ENCODE results near the gene MAF. TPM values are rescaled to one million over a fixed set of nuclear protein-coding genes. Genes with fewer than 3 reads are reported as not detected.

MAF gene
- total and polyA plus RNA-seq, 2 experiments from 2014 or later: 3.7 to 21.5 TPM

DNA sequence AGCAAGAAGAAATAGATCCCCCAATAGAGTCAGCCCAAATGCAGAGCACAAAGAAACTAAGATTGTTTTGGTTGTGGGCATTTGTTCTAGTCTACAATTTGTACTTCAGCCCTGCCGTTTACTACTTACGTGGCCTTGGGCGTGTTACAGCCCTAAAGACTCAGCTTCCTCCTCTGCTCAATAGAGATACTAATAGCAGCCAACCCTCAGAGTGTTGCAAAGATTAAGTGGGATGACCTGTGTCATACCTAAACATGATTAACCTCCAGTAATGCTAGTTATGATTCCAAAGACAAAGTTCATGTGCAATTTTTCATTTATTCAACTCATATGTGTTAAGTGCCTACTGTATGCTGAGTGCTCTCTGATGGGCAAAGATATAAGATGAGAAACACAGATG, 43.1 kb downstream of the MAF start:
- no peaks in the 10 kb centered on the region for H3K36me3 ChIP-seq
- H3K4me3 ChIP-seq: no peak overlapping the region
- H3K27me3 ChIP-seq: no peaks in the 10 kb centered on the region
- H3K27ac ChIP-seq: no peak overlapping the region
- TF ChIP-seq, protein P1, sequence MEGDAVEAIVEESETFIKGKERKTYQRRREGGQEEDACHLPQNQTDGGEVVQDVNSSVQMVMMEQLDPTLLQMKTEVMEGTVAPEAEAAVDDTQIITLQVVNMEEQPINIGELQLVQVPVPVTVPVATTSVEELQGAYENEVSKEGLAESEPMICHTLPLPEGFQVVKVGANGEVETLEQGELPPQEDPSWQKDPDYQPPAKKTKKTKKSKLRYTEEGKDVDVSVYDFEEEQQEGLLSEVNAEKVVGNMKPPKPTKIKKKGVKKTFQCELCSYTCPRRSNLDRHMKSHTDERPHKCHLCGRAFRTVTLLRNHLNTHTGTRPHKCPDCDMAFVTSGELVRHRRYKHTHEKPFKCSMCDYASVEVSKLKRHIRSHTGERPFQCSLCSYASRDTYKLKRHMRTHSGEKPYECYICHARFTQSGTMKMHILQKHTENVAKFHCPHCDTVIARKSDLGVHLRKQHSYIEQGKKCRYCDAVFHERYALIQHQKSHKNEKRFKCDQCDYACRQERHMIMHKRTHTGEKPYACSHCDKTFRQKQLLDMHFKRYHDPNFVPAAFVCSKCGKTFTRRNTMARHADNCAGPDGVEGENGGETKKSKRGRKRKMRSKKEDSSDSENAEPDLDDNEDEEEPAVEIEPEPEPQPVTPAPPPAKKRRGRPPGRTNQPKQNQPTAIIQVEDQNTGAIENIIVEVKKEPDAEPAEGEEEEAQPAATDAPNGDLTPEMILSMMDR (IDR thresholded peaks at IDR 0.05; ENCODE audit: low read depth, low read length): no peak
- no peaks in the 10 kb centered on the region for H3K4me1 ChIP-seq (ENCODE audit: low read depth)
- DNase-seq (ENCODE audit: low read depth in 1 of 2, low spot score in 1 of 2): no peak
- H3K9me3 ChIP-seq (ENCODE audit: low read depth): no peaks in the 10 kb centered on the region

DNA sequence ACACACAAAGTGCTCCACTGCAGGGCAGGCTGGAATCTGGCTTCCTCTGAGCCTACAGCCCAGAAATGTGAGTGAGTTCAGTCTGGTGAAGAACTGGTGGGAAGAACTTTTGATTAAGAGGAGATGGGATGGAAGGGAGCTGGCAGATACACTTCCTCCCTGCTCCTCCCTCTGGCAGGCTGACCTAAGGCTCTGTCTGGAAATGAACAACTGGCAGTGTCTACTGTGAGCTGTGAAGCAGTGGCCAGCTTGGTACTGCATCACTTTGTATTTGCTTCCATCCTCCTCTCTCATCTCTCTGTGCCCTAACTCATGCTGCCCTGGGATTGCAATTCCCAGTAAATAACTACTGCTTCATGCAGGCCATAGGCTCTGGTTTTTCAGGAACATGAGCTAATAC, 45.6 kb downstream of the MAF start:
- H3K27me3 ChIP-seq: no peaks in the 10 kb centered on the region
- DNase-seq (ENCODE audit: low read depth in 1 of 2, low spot score in 1 of 2): no peak
- TF ChIP-seq, protein P1 (IDR thresholded peaks at IDR 0.05; ENCODE audit: low read depth, low read length): no peak
- no peaks in the 10 kb centered on the region for H3K4me1 ChIP-seq (ENCODE audit: low read depth)
- no peak overlapping the region for H3K4me3 ChIP-seq
- no peak overlapping the region for H3K27ac ChIP-seq
- H3K36me3 ChIP-seq: no peaks in the 10 kb centered on the region
- H3K9me3 ChIP-seq (ENCODE audit: low read depth): no peaks in the 10 kb centered on the region

DNA sequence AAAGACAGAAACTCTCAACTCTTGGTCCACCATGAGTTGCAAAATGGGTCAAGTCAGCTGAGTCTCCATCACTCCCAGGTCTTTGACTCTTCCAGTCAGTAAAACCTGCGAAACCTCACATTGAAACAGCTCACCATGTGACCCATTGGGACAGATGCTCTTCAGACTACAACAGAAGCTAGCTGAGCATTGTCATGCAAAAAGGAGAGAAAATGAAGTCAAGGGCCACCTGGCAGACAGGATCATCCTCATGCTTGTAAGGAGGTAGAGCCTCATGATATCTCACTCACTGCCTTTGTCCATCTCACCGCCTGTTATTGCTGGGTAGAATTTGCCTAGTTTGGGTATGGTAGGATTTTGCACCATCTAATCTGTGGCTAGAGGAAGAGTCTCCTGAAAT, 50.2 kb downstream of the MAF start:
- TF ChIP-seq, protein P1 (IDR thresholded peaks at IDR 0.05; ENCODE audit: low read depth, low read length): no peak
- Histone ChIP-seq H3K9me3 (ENCODE audit: low read depth) (no peaks in the 10 kb centered on the region), H3K27me3 (no peaks in the 10 kb centered on the region), H3K4me1 (ENCODE audit: low read depth) (no peaks in the 10 kb centered on the region), H3K27ac (no peak overlapping the region), H3K36me3 (no peaks in the 10 kb centered on the region), H3K4me3 (no peak overlapping the region)
- no peak for DNase-seq (ENCODE audit: low read depth in 1 of 2, low spot score in 1 of 2)

DNA sequence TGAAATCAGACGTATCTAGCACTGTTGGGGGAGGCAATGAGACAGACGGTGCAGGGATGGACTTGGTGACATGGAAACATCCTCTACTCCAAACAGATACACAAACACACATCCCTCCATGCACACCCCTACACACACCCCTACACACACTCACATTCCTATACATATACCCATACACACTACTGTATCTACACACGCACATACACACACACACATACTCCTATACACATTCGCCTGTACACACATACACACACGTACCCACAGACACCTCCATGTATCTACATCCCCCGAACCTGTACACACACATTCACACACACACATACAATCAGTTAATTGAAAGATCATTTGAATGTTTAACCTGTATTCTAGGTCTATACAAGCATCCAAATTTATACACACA, 53.5 kb downstream of the MAF start:
- H3K4me1 ChIP-seq (ENCODE audit: low read depth): no peaks in the 10 kb centered on the region
- no peak overlapping the region for H3K4me3 ChIP-seq
- no peaks in the 10 kb centered on the region for H3K9me3 ChIP-seq (ENCODE audit: low read depth)
- DNase-seq (ENCODE audit: low read depth in 1 of 2, low spot score in 1 of 2): no peak
- H3K27me3 ChIP-seq: no peaks in the 10 kb centered on the region
- no peak overlapping the region for H3K27ac ChIP-seq
- TF ChIP-seq, protein P1 (IDR thresholded peaks at IDR 0.05; ENCODE audit: low read depth, low read length): no peak
- no peaks in the 10 kb centered on the region for H3K36me3 ChIP-seq

All from cardiac muscle cell (in vitro differentiated cells and primary cell).